H4 (cell line): ENCODE results near the gene PNLDC1. TPM values are rescaled to one million over a fixed set of nuclear protein-coding genes. Genes with fewer than 3 reads are reported as not detected.
"Not testable (repeated sequence)": the region's sequence is repeated elsewhere in the genome, so short reads cannot be mapped to it uniquely, and the experiment has no call there.

Source experiments
- DNase-seq: peaks from one replicate; pipeline ENCODE4 v3.0.0-alpha.2; 2015; ENCODE audit warnings: low spot score
- total RNA-seq: library from RNA; depleted of rRNA; stranded (reverse); fragments of >200 nt; shearing (Covaris generic); gene quantifications from 2 replicates; pipeline ENCODE4 v1.2.3, GENCODE V29; 2014

Gene PNLDC1
- total RNA-seq, 1 experiment from 2014 or later: not detected

DNA sequence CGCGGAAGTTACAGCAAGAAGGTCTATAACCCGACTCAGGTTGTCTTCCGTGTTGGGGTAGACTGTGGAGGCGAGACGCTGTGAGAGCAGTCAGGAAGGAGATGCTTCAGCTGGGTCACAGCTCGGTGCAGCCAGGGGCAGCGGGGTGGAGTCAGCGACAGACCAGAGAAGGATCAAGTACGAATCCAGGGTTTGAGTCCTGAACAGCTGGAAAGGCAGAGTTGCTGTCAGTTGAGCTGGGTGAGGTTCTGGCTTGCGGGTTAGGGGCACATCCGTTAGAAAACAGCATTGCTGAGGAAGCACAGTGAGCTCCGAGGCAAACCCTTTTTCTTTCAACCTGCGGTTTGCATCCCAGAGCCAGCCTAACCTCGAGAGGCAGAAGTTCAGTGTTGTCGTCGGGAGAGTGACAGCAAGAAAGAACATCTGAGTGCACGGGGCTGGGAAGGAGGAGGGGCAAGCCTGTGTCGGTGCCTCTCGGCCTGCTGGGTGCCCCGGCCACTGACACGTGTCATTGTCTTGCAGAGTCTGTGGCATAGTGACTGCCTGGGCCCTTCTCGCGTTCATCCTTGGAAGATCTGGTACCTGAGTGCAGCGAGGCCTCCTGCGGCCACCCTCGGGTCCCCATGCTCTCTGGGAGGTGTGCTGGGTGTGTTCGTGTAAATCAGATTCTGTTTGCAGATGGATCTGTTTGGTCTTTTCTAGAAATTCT lies 20.0 kb downstream of the PNLDC1 start:
- no peak for DNase-seq

DNA sequence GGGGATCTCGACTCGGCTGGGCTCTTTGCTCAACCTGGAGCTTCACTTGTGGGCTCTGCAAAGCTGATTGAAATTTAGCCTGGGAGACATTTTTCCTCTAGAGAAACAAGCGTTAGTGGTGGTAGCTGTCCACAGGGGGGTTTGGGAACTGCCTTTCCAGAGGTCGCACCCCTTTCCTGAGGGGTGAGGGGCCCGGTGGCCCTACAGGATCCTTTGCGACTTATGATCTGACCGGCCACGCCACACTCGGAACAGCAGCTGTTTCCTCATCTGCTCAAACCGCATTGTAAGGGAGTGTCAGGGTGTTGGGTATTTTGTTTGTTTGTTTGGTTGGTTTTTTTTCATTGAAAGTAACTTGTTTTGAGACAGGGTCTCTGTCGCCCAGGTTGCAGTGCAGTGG lies 21.0 kb downstream of the PNLDC1 start:
- no peak for DNase-seq

DNA sequence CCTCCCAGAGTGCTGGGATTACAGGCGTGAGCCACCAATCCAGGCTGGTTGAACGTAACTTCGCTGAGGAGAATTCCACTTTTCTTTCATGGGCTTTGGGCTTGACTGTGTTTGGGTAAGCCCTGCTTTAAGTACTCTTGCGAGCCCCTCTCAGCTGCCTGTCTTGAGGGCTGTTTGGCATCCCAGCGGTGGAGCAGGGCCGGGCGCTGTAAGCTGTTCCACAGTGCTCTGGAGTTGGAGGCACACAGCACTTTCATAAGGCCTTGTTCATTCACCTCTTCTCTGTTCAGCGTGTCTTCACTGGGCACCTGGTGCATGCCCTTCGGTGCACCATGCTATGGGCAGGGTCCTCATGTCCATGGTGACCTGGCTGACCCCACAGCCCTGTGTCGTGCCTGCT lies 21.6 kb downstream of the PNLDC1 start:
- no peak for DNase-seq

DNA sequence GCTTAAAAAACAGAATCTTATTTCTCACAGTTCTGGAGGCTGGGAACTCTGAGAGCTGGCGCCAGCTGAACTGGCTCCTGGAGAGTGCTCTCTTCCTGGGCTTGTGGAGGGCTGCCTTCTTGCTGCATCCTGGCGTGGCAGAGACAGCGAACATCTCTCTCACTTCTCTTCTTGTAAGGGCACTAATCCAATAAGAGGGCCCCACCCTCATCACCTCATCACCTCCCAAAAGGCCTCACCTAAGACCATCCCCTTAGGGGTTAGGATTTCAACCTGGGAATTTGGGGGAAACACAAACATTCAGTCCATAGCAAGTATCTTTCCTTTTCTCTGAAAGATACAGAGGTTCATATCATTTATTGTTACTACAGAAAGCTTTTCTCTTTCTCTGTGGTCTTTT lies 23.9 kb downstream of the PNLDC1 start:
- no peak for DNase-seq

DNA sequence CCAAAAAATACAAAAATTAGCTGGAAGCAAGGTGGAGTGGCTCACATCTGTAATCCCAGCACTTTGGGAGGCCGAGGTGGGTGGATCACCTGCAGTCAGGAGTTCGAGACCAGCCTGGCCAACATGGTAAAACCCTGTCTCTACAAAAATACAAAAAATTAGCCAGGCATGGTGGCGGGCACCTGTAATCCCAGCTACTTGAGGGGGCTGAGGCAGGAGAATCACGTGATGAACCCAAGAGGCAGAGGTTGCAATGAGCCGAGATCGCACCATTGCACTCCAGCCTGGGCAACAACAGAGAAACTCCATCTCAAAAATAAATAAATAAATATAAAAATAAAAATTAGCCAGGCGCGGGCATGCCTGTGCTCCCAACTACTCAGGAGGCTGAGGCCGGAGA lies 24.6 kb downstream of the PNLDC1 start:
- not testable (repeated sequence) for DNase-seq

DNA sequence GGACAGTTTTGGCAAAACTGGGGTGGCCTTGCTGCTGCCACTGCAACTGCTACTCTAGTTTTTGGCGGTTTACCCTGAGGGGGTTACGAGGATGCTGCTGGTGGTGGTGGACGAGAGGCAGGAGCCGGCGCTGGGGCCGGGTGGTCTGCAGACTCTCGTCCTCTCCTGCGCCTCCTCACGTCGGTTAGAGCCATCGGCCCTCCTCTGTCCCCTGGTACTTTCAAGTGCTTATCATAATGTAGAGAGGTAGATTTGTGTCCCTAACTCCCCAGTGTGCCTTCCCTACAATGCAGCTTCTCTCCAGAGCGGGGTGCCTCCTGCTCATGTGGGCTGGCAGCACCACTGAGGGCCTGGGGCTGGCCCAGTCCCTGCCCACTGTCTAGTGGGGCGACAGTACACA lies 25.9 kb downstream of the PNLDC1 start:
- DNase-seq: no peak

DNA sequence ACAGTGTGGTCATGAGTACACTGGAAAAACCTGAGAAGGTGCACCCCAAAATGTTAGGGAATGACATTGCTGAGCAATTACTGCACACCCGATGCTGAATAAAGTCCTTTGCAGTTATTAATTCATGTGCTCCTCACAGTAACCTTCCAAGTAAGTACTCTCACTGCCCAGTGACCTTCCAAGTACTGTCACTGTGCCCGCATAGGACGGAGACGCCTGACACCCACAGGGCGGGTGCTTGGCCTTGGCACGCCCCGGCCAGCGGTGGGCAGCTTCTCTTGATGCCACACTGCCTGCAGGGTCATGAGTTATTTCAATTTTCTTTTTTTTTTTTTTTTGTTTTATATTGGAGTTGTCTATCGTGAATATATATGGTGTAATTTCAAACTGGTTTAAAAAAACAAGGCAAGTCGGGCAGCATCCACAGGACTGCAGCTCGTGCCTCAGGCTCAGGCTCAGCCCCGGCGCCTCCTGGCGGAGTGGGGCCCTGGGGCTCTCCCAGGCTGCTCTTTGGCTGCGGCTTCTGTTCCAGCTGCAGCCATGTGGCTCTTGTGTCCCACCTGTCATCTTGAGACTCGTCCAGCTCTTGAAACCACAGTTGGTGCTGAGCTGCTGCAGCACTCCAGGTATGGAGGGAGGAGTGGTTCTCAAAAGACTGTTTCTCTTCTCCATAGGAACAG lies 27.0 kb downstream of the PNLDC1 start:
- no peak for DNase-seq

DNA sequence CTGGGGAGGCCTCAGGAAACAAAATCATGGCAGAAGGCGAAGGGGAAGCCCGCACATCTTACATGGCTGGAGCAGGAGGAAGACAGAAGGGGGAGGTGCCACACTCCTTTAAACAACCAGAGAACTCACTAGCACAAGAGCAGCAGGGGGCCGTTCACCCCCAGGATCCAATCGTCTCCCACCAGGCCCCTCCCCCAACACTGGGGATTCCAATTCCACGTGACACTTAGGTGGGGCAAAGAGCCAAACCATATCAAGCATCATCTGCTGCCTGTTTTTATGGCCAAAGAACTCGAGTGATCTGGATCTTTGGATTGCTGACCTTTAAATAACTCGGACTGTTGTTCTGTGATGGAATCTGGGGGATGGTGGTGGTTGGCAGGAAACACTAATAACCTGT lies 28.0 kb downstream of the PNLDC1 start:
- DNase-seq: no peak

DNA sequence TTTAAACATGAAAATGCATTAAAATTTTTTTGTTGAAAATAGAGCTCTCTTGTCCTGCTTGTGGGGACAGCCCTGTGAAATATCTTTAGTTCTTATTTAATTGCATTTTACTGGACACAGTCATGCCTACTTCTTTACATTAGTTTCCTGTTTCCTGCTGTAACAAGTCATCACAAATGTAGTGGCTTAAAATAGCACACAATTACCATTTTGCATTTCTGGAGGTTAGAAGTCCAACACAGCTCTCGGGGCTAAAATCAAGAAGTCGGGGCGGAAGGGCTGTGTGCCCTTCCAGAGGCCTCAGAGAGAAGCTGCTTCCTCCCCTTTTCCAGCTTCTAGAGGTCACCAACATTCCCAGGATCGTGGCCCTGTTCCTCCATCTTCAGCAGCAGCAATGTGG lies 29.4 kb downstream of the PNLDC1 start:
- no peak for DNase-seq

DNA sequence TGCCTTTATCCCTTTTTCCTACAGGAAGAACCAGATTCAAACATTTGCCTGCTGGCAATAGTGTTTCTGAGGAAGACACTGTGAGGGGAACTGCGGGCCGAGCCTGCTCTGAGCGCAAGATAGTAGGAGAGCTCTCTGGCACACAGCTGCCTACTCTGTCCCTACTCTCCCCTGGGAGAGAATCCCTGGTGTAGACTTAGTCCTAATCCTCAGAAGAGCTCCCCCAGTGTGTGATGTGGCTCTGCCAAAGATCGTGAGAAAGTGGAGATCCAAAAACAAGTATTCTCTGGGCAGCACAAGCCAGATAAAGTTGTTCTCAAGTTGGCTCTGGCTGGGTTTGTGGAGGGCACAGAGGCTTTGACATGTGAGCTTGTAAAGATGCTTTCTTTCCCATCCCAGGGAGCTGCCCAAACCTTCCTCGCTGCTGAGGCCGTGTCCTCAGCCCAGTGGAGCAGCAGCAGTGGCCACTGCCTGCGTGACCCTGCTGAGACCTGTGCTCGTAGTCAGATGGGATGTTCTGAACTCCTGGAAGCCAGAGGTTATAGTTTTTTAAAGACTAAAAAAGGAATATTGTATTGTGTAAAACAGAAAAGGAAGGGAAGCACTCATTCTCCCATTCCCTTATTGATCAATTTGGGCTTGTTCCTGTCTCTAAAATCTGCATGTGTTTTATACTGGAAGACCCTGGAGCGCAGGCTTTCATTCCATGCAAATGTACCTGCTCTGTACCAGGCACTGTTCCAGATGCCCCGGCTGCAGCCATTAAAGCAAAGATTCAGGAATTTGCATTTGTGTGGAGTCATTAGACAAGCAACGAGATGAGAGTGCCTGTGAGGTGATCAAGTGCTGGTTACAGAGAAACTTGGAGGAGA lies 30.7 kb downstream of the PNLDC1 start:
- no peak for DNase-seq

DNA sequence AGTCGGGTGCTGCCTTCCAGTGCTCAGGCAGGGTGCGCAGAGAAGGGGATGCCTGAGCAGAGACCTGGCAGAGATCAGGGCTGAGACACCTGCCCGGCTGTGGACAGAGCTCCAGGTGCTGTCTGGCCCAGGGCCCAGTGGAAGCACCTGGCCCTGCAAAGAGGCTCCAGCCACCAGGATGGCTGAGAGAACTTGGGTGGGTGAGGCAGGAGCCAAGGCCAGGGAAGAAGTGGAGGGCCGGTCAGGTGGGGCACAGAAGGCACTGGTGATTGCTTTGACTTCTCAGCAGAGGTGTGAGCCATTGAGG lies 31.2 kb downstream of the PNLDC1 start:
- no peak for DNase-seq

DNA sequence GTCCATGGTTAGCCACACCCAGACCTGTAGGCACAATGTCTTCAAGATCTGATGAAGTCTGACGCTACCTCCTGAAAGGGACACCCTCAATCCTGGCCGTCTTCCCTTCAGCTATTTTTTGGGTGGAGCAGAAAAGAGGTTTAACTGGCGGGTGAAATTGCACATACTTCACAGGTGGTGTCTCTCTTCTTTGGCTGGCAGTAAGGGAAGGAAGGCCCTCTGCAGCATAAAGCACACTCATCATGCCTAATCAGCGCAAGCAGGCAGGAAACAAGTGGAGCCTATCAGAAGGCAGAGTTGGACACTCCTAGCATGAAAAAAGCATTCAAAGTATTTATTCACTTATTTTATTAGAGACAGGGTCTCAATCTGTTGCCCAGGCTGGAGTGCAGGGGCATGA lies 32.9 kb downstream of the PNLDC1 start:
- no peak for DNase-seq

DNA sequence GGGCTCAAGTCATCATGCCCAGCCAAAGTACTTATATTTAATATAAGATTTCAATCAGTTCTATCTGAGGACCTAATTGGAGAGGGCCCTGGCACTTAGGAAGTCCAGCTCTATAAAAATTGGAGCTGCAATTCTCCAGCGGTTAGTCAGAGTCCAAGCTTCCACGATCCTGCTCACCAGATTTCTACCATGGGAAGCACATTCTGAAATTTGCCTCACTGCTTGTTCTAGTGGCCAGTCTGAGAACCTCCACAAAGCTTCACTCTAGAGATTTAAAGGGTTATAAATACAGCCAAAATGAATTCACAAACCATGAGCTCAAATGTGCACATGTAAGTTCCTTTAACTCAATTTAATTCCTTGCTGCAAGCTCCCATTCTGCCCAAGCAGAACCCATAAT lies 33.5 kb downstream of the PNLDC1 start:
- DNase-seq: no peak

DNA sequence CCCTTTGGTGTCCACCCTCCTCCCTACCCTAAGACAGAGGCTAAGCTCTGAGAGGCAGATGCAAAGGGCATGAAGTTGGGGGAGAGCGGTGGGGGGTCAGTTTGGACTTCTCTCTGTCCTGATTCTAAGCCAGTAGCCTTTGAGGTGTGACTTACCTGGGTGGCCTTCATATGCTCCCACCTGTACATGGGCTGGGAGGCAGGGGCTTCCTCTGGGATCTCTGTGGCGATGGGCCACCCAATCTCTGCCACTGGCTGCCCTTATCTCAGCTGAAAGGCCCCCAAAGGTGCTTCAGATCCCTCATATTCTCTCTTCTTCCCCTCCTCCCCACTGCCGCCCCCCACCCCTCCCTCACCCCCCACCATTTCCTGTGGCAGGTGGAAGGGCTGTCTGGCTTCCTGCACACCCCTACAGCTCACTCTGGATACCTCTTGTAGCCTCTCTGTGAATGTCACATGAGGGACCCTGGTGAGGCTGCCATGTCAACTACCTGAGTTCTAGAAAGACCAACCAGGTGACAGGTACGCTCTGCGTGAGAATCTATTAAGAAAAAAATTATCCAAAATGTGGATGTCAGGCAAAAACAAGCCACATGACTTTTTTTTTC lies 34.0 kb downstream of the PNLDC1 start:
- no peak for DNase-seq

DNA sequence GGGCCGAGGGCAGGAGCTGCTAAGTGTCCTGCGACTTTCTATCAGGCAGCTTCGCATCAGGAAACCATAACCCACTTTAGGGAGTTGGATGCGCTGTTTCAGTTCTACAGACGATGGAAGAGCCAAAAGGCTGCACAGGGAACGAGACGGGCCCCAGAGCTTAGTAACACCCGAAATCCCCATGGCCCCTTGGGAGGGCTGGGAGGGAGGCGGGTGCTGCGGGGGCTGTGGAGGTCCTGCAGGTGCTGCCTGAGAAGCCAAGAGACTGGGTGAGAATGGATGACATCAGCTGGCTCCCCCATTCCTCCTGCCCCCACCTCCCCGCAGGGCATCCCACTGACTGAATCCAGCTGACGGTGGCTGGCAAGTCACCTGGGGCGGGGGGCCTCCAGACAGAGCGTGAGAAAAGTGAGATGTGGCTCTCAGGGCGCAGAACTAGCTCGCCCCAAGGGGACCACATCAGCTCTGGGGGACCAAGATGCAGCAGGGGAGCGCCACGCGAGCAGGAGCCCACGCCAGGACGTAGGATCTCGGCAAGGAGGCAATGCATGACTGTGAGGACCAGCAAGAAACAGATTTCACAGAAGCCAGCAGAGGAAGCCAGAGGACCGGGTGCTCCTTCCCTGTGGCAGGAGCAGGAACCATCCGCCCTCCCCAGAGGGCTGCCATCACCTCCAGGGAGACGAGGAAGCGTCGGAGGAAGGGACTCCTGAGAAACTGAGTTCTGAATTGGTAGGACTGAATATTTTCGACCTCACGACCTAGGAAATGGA lies 36.8 kb downstream of the PNLDC1 start:
- DNase-seq: no peak

DNA sequence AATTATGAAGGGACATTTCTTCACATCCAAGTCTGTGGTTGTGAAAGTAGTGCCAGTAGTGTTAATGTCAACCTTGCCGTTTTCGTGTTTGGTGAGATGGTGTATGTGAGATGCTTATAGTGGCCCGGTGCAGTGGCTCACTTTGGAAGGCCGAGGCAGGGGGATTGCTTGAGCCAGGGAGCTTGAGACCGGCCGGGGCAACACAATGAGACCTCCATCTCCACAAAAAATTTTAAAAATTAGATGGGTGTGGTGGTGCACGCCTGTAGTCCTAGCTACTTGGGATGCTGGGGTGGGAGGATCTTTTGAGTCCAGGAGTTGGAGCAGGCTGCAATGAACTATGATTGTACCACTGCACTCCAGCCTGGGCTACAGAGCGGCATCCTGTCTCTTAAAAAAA lies 37.4 kb downstream of the PNLDC1 start:
- DNase-seq: no peak

DNA sequence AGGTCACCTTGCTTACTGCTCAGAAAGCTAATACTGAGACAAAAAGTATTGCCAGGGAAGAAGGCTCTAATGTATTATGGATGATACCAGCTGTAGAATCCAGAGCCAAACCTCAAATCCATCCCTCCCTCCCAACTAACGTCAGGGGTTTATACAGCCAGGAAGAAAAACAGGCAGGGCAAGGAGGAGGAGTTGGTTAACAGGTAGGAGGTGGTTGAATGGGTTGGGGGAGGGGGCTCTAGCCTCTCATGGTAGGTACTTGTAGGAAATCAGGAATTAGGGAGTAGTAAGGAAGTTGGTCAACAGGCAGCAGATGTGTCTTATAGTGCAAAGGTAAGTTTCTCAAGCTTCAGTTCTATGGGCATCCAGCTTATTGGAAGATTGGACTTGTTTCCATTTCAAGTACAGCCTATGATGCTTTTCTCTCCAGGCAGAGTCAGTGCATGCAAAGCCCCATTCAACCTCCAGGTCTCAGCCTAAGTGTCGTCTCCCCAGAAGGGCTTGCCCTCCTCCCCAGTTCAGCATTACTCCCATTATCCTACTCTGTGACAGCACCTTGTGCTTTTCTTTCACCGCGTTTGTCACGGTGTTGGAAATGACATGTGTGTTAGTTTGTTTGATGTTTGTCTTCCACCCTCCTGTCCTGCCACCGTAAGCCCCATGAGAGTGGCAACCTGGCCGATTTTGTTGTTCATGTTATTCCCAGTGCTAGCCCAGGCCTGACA lies 38.1 kb downstream of the PNLDC1 start:
- DNase-seq: no peak

DNA sequence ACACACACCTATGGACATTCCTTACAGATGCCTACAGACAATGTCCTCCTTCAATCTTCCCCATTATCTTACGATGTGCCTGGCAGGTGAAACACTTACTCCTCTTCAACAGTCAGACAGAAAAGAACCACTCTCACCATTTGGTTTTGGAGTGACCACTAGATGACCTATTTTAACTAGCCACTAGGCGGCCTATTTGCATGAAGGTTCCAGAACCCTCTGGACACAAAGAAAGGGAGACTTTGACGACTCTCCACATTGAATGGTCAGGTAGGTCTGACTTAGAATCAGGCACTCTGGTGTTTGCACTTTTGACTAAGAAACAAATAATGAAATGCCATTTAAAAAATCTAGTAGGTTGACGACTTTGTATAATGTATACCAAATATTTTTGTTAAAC lies 42.0 kb downstream of the PNLDC1 start:
- no peak for DNase-seq

DNA sequence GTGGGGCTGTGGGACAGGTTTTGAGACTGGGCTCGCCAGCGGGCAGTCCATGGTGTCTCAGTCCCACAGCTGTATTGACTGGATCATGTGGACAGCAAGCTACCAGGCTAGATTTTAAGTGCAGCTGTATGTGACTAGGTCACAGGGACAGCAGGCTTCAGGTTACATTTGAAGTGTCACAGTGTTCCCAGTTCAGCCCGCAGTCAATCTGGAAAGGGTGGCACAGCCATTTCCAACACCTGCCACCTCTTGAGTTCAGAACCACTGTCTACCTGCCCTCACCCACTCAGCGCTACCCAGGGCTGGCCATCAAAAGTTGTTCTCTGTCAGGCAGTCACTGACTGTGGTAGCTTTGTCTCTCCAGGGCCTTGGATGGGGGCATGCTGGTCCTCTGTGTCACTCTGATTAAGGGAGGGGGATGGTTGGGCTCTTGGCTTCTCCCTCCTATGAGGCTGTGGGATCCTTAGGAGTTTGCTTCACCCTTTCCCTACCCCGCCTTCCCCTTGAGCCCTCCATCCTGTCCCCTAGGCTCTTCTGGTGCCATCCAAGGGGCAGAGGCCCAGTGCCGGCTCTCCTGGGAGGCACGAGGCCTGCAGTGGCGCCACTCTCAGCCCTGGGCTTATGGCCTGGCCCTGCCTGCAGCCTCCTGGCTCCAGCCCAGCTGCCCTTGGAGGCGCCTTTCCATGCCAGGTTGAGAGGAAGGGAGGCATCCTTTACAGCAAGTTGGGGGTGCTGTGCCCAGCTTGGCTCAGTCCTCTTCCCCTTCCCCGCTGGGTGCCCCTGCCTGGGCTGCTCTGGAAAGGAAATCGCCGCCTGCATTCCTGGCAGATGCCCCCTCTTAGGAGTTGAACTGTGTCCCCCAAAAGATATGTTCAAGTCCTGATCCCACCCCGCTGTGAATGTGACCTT lies 44.9 kb downstream of the PNLDC1 start:
- DNase-seq: no peak

DNA sequence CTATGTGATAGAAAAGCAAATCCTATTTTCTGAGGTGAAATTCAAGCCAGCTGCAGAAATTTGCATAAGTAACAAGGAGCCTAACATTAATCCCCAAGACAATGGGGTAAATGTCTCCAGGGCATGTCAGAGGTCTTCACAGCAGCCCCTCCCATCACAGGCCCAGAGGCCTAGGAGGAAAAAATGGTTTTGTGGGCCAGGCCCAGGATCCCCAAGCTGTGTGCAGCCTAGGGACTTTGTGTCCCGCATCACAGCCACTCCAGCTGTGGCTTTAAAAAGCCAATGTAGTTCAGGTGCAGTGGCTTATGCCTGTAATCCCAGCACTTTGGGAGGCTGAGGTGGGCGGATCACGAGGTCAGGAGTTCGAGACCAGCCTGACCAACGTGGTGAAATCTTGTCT lies 48.5 kb downstream of the PNLDC1 start:
- DNase-seq: not testable (repeated sequence)
